Activated T-helper 1 cell treated with anti-CD3 and anti-CD28 coated beads, Interleukin-12 subunit alpha, Interleukin-12 subunit beta, Interleukin-2, Interleukin-4 antibody, amounts not matched to agents 30 ng/mL and 10 ng/mL and 1 ng/mL, durations not matched to agents 14 hours and 24 hours and 36 hours (primary cell): ENCODE data around the gene TBCD. TPM values are rescaled to one million over a fixed set of nuclear protein-coding genes. Genes with fewer than 3 reads are reported as not detected.

Experiments used
- DNase-seq: peaks from one replicate; pipeline ENCODE4 v3.0.0; 2021; ENCODE audit warnings: low spot score
- H3K27ac Mint-ChIP-seq: one replicate; pipeline ENCODE4 v1.8.0; 2021; ENCODE audit warnings: mild to moderate bottlenecking, mixed read lengths
- H3K27me3 Mint-ChIP-seq: one replicate; pipeline ENCODE4 v1.8.0; 2022; ENCODE audit warnings: mild to moderate bottlenecking, moderate library complexity, mixed read lengths; ENCODE audit not compliant: insufficient read depth
- H3K36me3 Mint-ChIP-seq: one replicate; pipeline ENCODE4 v1.8.0; 2021; ENCODE audit warnings: low read depth, mixed read lengths
- H3K4me1 Mint-ChIP-seq: one replicate; pipeline ENCODE4 v1.8.0; 2021; ENCODE audit warnings: low read depth, mixed read lengths
- H3K4me3 Mint-ChIP-seq: one replicate; pipeline ENCODE4 v1.8.0; 2021; ENCODE audit warnings: mild to moderate bottlenecking, moderate library complexity, mixed read lengths
- H3K9me3 Mint-ChIP-seq: one replicate; pipeline ENCODE4 v1.8.0; 2021; ENCODE audit warnings: mixed read lengths
- intact Hi-C: fragments of 100-400 bp; cut with micrococcal nuclease; formaldehyde crosslinking; loops from one replicate; pipeline ENCODE4 v1.15.1; 2024
- total RNA-seq: library from RNA; stranded (reverse); gene quantifications from 2 replicates; pipeline ENCODE4 v1.2.3, GENCODE V29; 2022

TBCD gene
- total RNA-seq, 1 donor from 2014 or later: 111 TPM

- Mint-ChIP-seq H3K4me3 (no peak overlapping the region), H3K9me3 (peaks cover 7% of the 10 kb centered on the region), H3K27me3 (no peaks in the 10 kb centered on the region), H3K4me1 (peaks cover 27% of the 10 kb centered on the region), H3K27ac (no peak overlapping the region), H3K36me3 (peaks cover 55% of the 10 kb centered on the region)
- no peak for DNase-seq
- intact Hi-C loops: no loop called here
Observed at GRCh38 chr17:82815790-82816305, 64.0 kb downstream of the TBCD start.

- Mint-ChIP-seq H3K36me3 (peaks cover 57% of the 10 kb centered on the region), H3K27ac (peak overlapping the region; percentile 26), H3K4me1 (peaks cover 27% of the 10 kb centered on the region), H3K4me3 (no peak overlapping the region), H3K9me3 (peaks cover 7% of the 10 kb centered on the region), H3K27me3 (no peaks in the 10 kb centered on the region)
- no peak for DNase-seq
- intact Hi-C loops: no loop called here
Observed at GRCh38 chr17:82816358-82816757, 64.5 kb downstream of the TBCD start.

- Mint-ChIP-seq H3K4me3 (no peak overlapping the region), H3K27ac (no peak overlapping the region), H3K4me1 (peaks cover 27% of the 10 kb centered on the region), H3K36me3 (peaks cover 65% of the 10 kb centered on the region), H3K27me3 (no peaks in the 10 kb centered on the region), H3K9me3 (peaks cover 7% of the 10 kb centered on the region)
- intact Hi-C loops: no loop called here
- DNase-seq: no peak
Observed at GRCh38 chr17:82817947-82818346, 66.1 kb downstream of the TBCD start.

- intact Hi-C loops: no loop called here
- peaks cover 46% of the 10 kb centered on the region for H3K36me3 Mint-ChIP-seq
Observed at GRCh38 chr17:82820278-82821251, 68.7 kb downstream of the TBCD start.

GRCh38 chr17:82821554-82821953, 69.7 kb downstream of the TBCD start:
- peaks cover 6% of the 10 kb centered on the region for H3K4me1 Mint-ChIP-seq
- no peak overlapping the region for H3K4me3 Mint-ChIP-seq
- DNase-seq: no peak
- H3K9me3 Mint-ChIP-seq: peaks cover 7% of the 10 kb centered on the region
- peaks cover 39% of the 10 kb centered on the region for H3K36me3 Mint-ChIP-seq
- H3K27ac Mint-ChIP-seq: no peak overlapping the region
- no peaks in the 10 kb centered on the region for H3K27me3 Mint-ChIP-seq
- intact Hi-C loops: no loop called here

More at GRCh38 chr17:82820278-82821251, 68.7 kb downstream of the TBCD start:
- peaks cover 7% of the 10 kb centered on the region for H3K9me3 Mint-ChIP-seq
- H3K27me3 Mint-ChIP-seq: no peaks in the 10 kb centered on the region
- H3K4me3 Mint-ChIP-seq: no peak overlapping the region
- no peak overlapping the region for H3K27ac Mint-ChIP-seq
- no peak for DNase-seq
- H3K4me1 Mint-ChIP-seq: peaks cover 16% of the 10 kb centered on the region

GRCh38 chr17:82822281-82822680, 70.4 kb downstream of the TBCD start:
- peaks cover 6% of the 10 kb centered on the region for H3K4me1 Mint-ChIP-seq
- peaks cover 7% of the 10 kb centered on the region for H3K9me3 Mint-ChIP-seq
- peaks cover 2% of the 10 kb centered on the region for H3K27me3 Mint-ChIP-seq
- H3K36me3 Mint-ChIP-seq: peaks cover 42% of the 10 kb centered on the region
- H3K27ac Mint-ChIP-seq: no peak overlapping the region
- no peak for DNase-seq
- intact Hi-C loops: no loop called here
- no peak overlapping the region for H3K4me3 Mint-ChIP-seq

- peaks cover under 1% of the 10 kb centered on the region for H3K4me1 Mint-ChIP-seq
- no peak overlapping the region for H3K27ac Mint-ChIP-seq
- peaks cover 2% of the 10 kb centered on the region for H3K27me3 Mint-ChIP-seq
- DNase-seq: no peak
- intact Hi-C loops: no loop called here
- H3K36me3 Mint-ChIP-seq: peaks cover 44% of the 10 kb centered on the region
- H3K9me3 Mint-ChIP-seq: peaks cover 7% of the 10 kb centered on the region
- no peak overlapping the region for H3K4me3 Mint-ChIP-seq
Observed at GRCh38 chr17:82823004-82823403, 71.1 kb downstream of the TBCD start.

GRCh38 chr17:82825540-82826124, 73.8 kb downstream of the TBCD start:
- Mint-ChIP-seq H3K9me3 (peaks cover 1% of the 10 kb centered on the region), H3K27me3 (peaks cover 2% of the 10 kb centered on the region), H3K4me3 (no peak overlapping the region), H3K4me1 (no peaks in the 10 kb centered on the region), H3K27ac (no peak overlapping the region), H3K36me3 (peaks cover 38% of the 10 kb centered on the region)
- DNase-seq: no peak
- intact Hi-C loops: no loop called here

- Mint-ChIP-seq H3K27me3 (peaks cover 2% of the 10 kb centered on the region), H3K9me3 (no peaks in the 10 kb centered on the region), H3K4me1 (no peaks in the 10 kb centered on the region), H3K27ac (no peak overlapping the region), H3K36me3 (peaks cover 34% of the 10 kb centered on the region), H3K4me3 (no peak overlapping the region)
- no peak for DNase-seq
- intact Hi-C loops: no loop called here
Observed at GRCh38 chr17:82826211-82826610, 74.3 kb downstream of the TBCD start.

- no peak overlapping the region for H3K4me3 Mint-ChIP-seq
- H3K27ac Mint-ChIP-seq: no peak overlapping the region
- no peaks in the 10 kb centered on the region for H3K4me1 Mint-ChIP-seq
- intact Hi-C loops: no loop called here
- no peaks in the 10 kb centered on the region for H3K9me3 Mint-ChIP-seq
- DNase-seq: no peak
- peaks cover 2% of the 10 kb centered on the region for H3K27me3 Mint-ChIP-seq
- peaks cover 35% of the 10 kb centered on the region for H3K36me3 Mint-ChIP-seq
Observed at GRCh38 chr17:82826956-82827355, 75.1 kb downstream of the TBCD start.

GRCh38 chr17:82828875-82829487, 77.1 kb downstream of the TBCD start:
- no peak overlapping the region for H3K4me3 Mint-ChIP-seq
- intact Hi-C loops: no loop called here
- H3K27ac Mint-ChIP-seq: no peak overlapping the region
- DNase-seq: no peak
- H3K27me3 Mint-ChIP-seq: peaks cover 2% of the 10 kb centered on the region
- H3K36me3 Mint-ChIP-seq: peaks cover 28% of the 10 kb centered on the region
- H3K9me3 Mint-ChIP-seq: no peaks in the 10 kb centered on the region
- H3K4me1 Mint-ChIP-seq: no peaks in the 10 kb centered on the region

- Mint-ChIP-seq H3K9me3 (no peaks in the 10 kb centered on the region), H3K4me1 (no peaks in the 10 kb centered on the region), H3K36me3 (peaks cover 28% of the 10 kb centered on the region), H3K27me3 (peaks cover 2% of the 10 kb centered on the region), H3K27ac (no peak overlapping the region), H3K4me3 (no peak overlapping the region)
- intact Hi-C loops: no loop called here
- DNase-seq: no peak
Observed at GRCh38 chr17:82830249-82830661, 78.4 kb downstream of the TBCD start.
